Posterior vena cava (tissue), 2 donors: ENCODE measurements around the gene PPP2R5A. TPM values are rescaled to one million over a fixed set of nuclear protein-coding genes. Genes with fewer than 3 reads are reported as not detected.

Source experiments
- DNase-seq: peaks from one replicate; pipeline ENCODE4 v3.0.0-alpha.2; 2020; ENCODE audit warnings: low spot score
- intact Hi-C, 2 donors: fragments of 100-400 bp; cut with DNase I; formaldehyde crosslinking; loops; one replicate each; pipeline versions ENCODE4 v1.14.1 to v1.14.2; 2022 to 2023
- long read RNA-seq, 2 donors: library from polyadenylated mRNA; unstranded; transcript quantifications; one replicate each; pipeline ENCODE4 v2.0.0, GENCODE V29; 2020 to 2021
- total RNA-seq, 2 donors: library from RNA; stranded (reverse); fragmentation: NEBNext Ultra II Directional; extraction: Animal tissue kit (Norgen Biotek cat#: 25700); gene quantifications; one replicate each; pipeline ENCODE4 v1.2.1, GENCODE V29; 2021
- donor health status: DM: yes; HTN: yes; CAD: no.
- donor health status: DM: yes; HTN: yes; CAD: no.

PPP2R5A gene
- 10 to 100 TPM; 38.5 to 47.2 TPM for total RNA-seq
- long read RNA-seq, donor 1, transcript PPP2R5A-201 (13 exons, 3,128 nt) = major isoform, 9 of 15 reads
- long read RNA-seq, donor 1, partial matches to known transcripts = 1 of 15 reads
- long read RNA-seq, donor 1, other reads (novel, unspliced or antisense) = 5 of 15 reads
- long read RNA-seq, donor 2, partial matches to known transcripts = 0 of 2 reads
- long read RNA-seq, donor 2, other reads (novel, unspliced or antisense) = 1 of 2 reads

- DNase-seq = peak; percentile 100
- intact Hi-C loops = no loop called here
These were observed at the start of gene PPP2R5A for GRCh38 chr1:212284744-212285684. PPP2R5A (plus strand) TSS chr1:212285410; CDS start chr1:212286111, 701 bp downstream.

- intact Hi-C loops = no loop called here
- no peak for DNase-seq
These were observed 49.4 kb upstream of the PPP2R5A start for GRCh38 chr1:212235857-212236256.

- intact Hi-C loops = no loop called here
These were observed 48.5 kb upstream of the PPP2R5A start for GRCh38 chr1:212236664-212237220.

GRCh38 chr1:212237651-212238050 is 47.6 kb upstream of the PPP2R5A start:
- intact Hi-C loops = no loop called here
- DNase-seq = no peak

More at GRCh38 chr1:212236664-212237220, 48.5 kb upstream of the PPP2R5A start:
- DNase-seq = no peak

- intact Hi-C loops = no loop called here
These were observed 46.7 kb upstream of the PPP2R5A start for GRCh38 chr1:212238552-212238951.

GRCh38 chr1:212241501-212241900 is 43.7 kb upstream of the PPP2R5A start:
- intact Hi-C loops = no loop called here
- no peak for DNase-seq

More at GRCh38 chr1:212238552-212238951, 46.7 kb upstream of the PPP2R5A start:
- DNase-seq = peak; percentile 85

- intact Hi-C loops = no loop called here
These were observed 43.3 kb upstream of the PPP2R5A start for GRCh38 chr1:212241957-212242287.

GRCh38 chr1:212242288-212242984 is 42.8 kb upstream of the PPP2R5A start:
- intact Hi-C loops = no loop called here
- DNase-seq = no peak

More at GRCh38 chr1:212241957-212242287, 43.3 kb upstream of the PPP2R5A start:
- DNase-seq = no peak

- intact Hi-C loops = no loop called here
- no peak for DNase-seq
These were observed 42.3 kb upstream of the PPP2R5A start for GRCh38 chr1:212242985-212243308.

GRCh38 chr1:212244441-212244840 is 40.8 kb upstream of the PPP2R5A start:
- intact Hi-C loops = no loop called here
- no peak for DNase-seq

- DNase-seq = no peak
These were observed 38.0 kb upstream of the PPP2R5A start for GRCh38 chr1:212247179-212247721.

GRCh38 chr1:212247988-212248387 is 37.2 kb upstream of the PPP2R5A start:
- no peak for DNase-seq
- intact Hi-C loops = no loop called here

More at GRCh38 chr1:212247179-212247721, 38.0 kb upstream of the PPP2R5A start:
- intact Hi-C loops = no loop called here

- DNase-seq = no peak
- intact Hi-C loops = no loop called here
These were observed 30.3 kb upstream of the PPP2R5A start for GRCh38 chr1:212254853-212255363.

GRCh38 chr1:212255705-212256307 is 29.4 kb upstream of the PPP2R5A start:
- no peak for DNase-seq
- intact Hi-C loops = no loop called here

GRCh38 chr1:212256369-212256768 is 28.8 kb upstream of the PPP2R5A start:
- intact Hi-C loops = no loop called here
- DNase-seq = no peak

- DNase-seq = no peak
- intact Hi-C loops = no loop called here
These were observed 28.1 kb upstream of the PPP2R5A start for GRCh38 chr1:212257157-212257556.

- no peak for DNase-seq
- intact Hi-C loops = no loop called here
These were observed 25.3 kb upstream of the PPP2R5A start for GRCh38 chr1:212259693-212260480.
